Heart left ventricle (tissue), 16 donors: ENCODE data around the gene GCSH. TPM values are rescaled to one million over a fixed set of nuclear protein-coding genes. Genes with fewer than 3 reads are reported as not detected.

Experiments used
- ATAC-seq, 4 donors: fragments of 200-7000 bp; cut with Tn5 transposase; one replicate each; pipeline ENCODE4 v1.9.1; 2020 to 2022; ENCODE audit warnings: moderate library complexity in 4 of 4, mild to moderate bottlenecking in 3 of 4, moderate number of reproducible peaks in 1 of 4
- DNase-seq, 5 donors: peaks; one replicate each; pipeline ENCODE4 v3.0.0-alpha.2; 2020
- H3K27ac ChIP-seq, 12 donors: fragments of 200-600 bp; sonication (generic) in 4 of 12; one replicate each; pipeline versions ENCODE4 v1.5.0 to v1.8.0; 2016 to 2022; ENCODE audit warnings: mild to moderate bottlenecking in 2 of 12
- H3K27me3 ChIP-seq, 9 donors: fragments of 200-600 bp; sonication (generic) in 2 of 9; one replicate each; pipeline versions ENCODE4 v1.5.1 to v1.8.0; 2016 to 2022; ENCODE audit warnings: mild to moderate bottlenecking in 3 of 9
- H3K36me3 ChIP-seq, 9 donors: fragments of 200-600 bp; sonication (generic) in 2 of 9; one replicate each; pipeline versions ENCODE4 v1.5.0 to v1.8.0; 2018 to 2022; ENCODE audit warnings: mild to moderate bottlenecking in 2 of 9
- H3K4me1 ChIP-seq, 12 donors: fragments of 200-600 bp; sonication (generic) in 4 of 12; one replicate each; pipeline versions ENCODE4 v1.5.0 to v1.8.0; 2016 to 2022; ENCODE audit warnings: mild to moderate bottlenecking in 3 of 12
- H3K4me3 ChIP-seq, 12 donors: fragments of 200-600 bp; sonication (generic) in 4 of 12; one replicate each; pipeline versions ENCODE4 v1.5.0 to v1.8.0; 2017 to 2022; ENCODE audit warnings: mild to moderate bottlenecking in 9 of 12, moderate library complexity in 4 of 12
- H3K9me3 ChIP-seq, 12 donors: fragments of 200-600 bp; sonication (generic) in 4 of 12; one replicate each; pipeline versions ENCODE4 v1.5.0 to v1.8.0; 2016 to 2022; ENCODE audit warnings: mild to moderate bottlenecking in 1 of 12
- CTCF ChIP-seq, 12 donors: fragments of 200-600 bp; sonication (generic) in 4 of 12; IDR thresholded peaks; one replicate each; pipeline versions ENCODE4 v1.5.0 to v1.8.0; 2018 to 2022; ENCODE audit warnings: antibody characterized with exemption in 12 of 12, mild to moderate bottlenecking in 5 of 12
- POLR2A ChIP-seq, 2 donors: fragments of 450-650 bp; IDR thresholded peaks; one replicate each; pipeline ENCODE4 v1.6.1; 2017; ENCODE audit warnings: antibody characterized with exemption in 2 of 2, mild to moderate bottlenecking in 2 of 2, moderate library complexity in 2 of 2
- WGBS, 4 donors: extraction: QIAGEN DNeasy Blood & Tissue Kit in 2 of 4; methylation state at CpG; one replicate each; pipeline versions ENCODE4 v1.1.5 to v1.1.7; 2013 to 2018; 5-methylcytosine and 5-hydroxymethylcytosine counted together
- intact Hi-C, 10 donors: fragments of 100-400 bp; cut with DNase I; formaldehyde crosslinking; loops; one replicate each; pipeline versions ENCODE4 v1.11.1 to v1.14.2; 2022
- polyA plus RNA-seq, 2 donors: library from polyadenylated mRNA; stranded (reverse); fragments of 200-250 nt; gene quantifications; one replicate each; pipeline ENCODE4 v1.2.3, GENCODE V29; 2013
- total RNA-seq, 9 donors: library from RNA; depleted of rRNA in 2 of 9; stranded (reverse); fragments of >200 nt in 2 of 9; fragmentation: NEBNext Ultra II Directional in 3 of 9; extraction: Animal tissue kit (Norgen Biotek cat#: 25700) in 3 of 9; gene quantifications; one replicate each; pipeline versions ENCODE4 v1.1.0 to v1.2.4, GENCODE V29; 2016 to 2023
- donor health status: ischemic (EF 13 %, LVEDD 7.1; RV severe dilation, severe dysfunction).
- donor health status: healthy with polysubstance abuse.
- donor health status: DM: no; HTN: yes; CAD: no.
- donor health status: DM: no; HTN: no; CAD: no.
- donor health status: ischemic (EF 25% LVEDD 6.9; RV normal size, moderate dysfunction).
- donor health status: ischemic (EF 25% LVEDD 5.7; RV mildly dilated, moderate dysfunction).
- donor health status: healthy.
- donor health status: DM: yes; HTN: yes; CAD: no.
- donor health status: ischemic (EF 35%, LVEDD 5.7; RV mildly dilated, moderate dysfunction).
- donor health status: nonischemic (EF 11% LVEDD 7.7; RV severe dilation, severe dysfunction).
- donor health status: DM: yes; HTN: yes; CAD: no.
- donor health status: PGD.
- donor health status: ischemic (EF 29% LVEDD 5.4; RV normal size, mild dysfunction).
- donor health status: nonischemic (EF 23%, LVEDD 6.1; RV moderate dilation, normal function).

Gene GCSH
- total and polyA plus RNA-seq, 11 donors, result 22.3 to 51.2 (median 40.1) TPM

- Histone ChIP-seq H3K4me3 (no peak overlapping the region), H3K9me3 (peaks cover 0 to 17% (median 8%) of the 10 kb centered on the region in 12 donors), H3K27ac (no peak overlapping the region), H3K36me3 (no peaks in the 10 kb centered on the region), H3K4me1 (no peaks in the 10 kb centered on the region), H3K27me3 (no peaks in the 10 kb centered on the region)
- TF ChIP-seq POLR2A (IDR thresholded peaks at IDR 0.05) (no peak), CTCF (IDR thresholded peaks at IDR 0.05) (no peak)
- 86 to 88% (median 87%) methylated on average over 11 of the region's 11 CpGs for WGBS, 4 donors
- DNase-seq (no peak), ATAC-seq (no peak)
- intact Hi-C loops, result no loop called here
These were observed 42.4 kb downstream of the GCSH start for GRCh38 chr16:81053761-81054160.

- no peak overlapping the region for H3K27ac ChIP-seq
- 95 to 98% (median 96%) methylated on average over 2 of the region's 2 CpGs for WGBS, 4 donors
- no peak for TF ChIP-seq CTCF (IDR thresholded peaks at IDR 0.05)
- no peak for TF ChIP-seq POLR2A (IDR thresholded peaks at IDR 0.05)
- no peaks in the 10 kb centered on the region for H3K9me3 ChIP-seq
- DNase-seq (no peak), ATAC-seq (no peak)
- peaks cover 0 to 17% (median 8%) of the 10 kb centered on the region in 12 donors for H3K4me1 ChIP-seq
- no peaks in the 10 kb centered on the region for H3K27me3 ChIP-seq
- intact Hi-C loops, result no loop called here
- H3K36me3 ChIP-seq, result peaks cover 0 to 74% (median 52%) of the 10 kb centered on the region in 9 donors
- H3K4me3 ChIP-seq, result no peak overlapping the region
These were observed 53.4 kb downstream of the GCSH start for GRCh38 chr16:81042821-81043220.

GRCh38 chr16:81041696-81042095 is 54.5 kb downstream of the GCSH start:
- ATAC-seq, result no peak
- peaks cover 0 to 74% (median 52%) of the 10 kb centered on the region in 9 donors for H3K36me3 ChIP-seq
- intact Hi-C loops, result no loop called here

GRCh38 chr16:81040842-81041241 is 55.4 kb downstream of the GCSH start:
- TF ChIP-seq CTCF (IDR thresholded peaks at IDR 0.05) (no peak), POLR2A (IDR thresholded peaks at IDR 0.05) (no peak)
- H3K27me3 ChIP-seq, result no peaks in the 10 kb centered on the region
- WGBS, 4 donors, result 77 to 84% (median 79%) methylated on average over 5 of the region's 5 CpGs
- H3K4me3 ChIP-seq, result no peak overlapping the region
- H3K4me1 ChIP-seq, result peaks cover 0 to 33% (median 22%) of the 10 kb centered on the region in 12 donors
- DNase-seq, result no peak
- no peak for ATAC-seq
- H3K27ac ChIP-seq, result no peak overlapping the region
- peaks cover 0 to 70% (median 50%) of the 10 kb centered on the region in 9 donors for H3K36me3 ChIP-seq
- no peaks in the 10 kb centered on the region for H3K9me3 ChIP-seq
- intact Hi-C loops, result no loop called here

More at GRCh38 chr16:81041696-81042095, 54.5 kb downstream of the GCSH start:
- no peak for DNase-seq
- H3K4me1 ChIP-seq, result peaks cover 0 to 28% (median 18%) of the 10 kb centered on the region in 12 donors
- no peak overlapping the region for H3K4me3 ChIP-seq
- no peaks in the 10 kb centered on the region for H3K9me3 ChIP-seq
- 83 to 86% (median 85%) methylated on average over 4 of the region's 4 CpGs for WGBS, 4 donors
- H3K27ac ChIP-seq, result no peak overlapping the region
- TF ChIP-seq POLR2A (IDR thresholded peaks at IDR 0.05) (no peak), CTCF (IDR thresholded peaks at IDR 0.05) (no peak)
- H3K27me3 ChIP-seq, result no peaks in the 10 kb centered on the region
